Right ventricle myocardium superior (tissue), 1 donor: ENCODE measurements around the gene FBLIM1. TPM values are rescaled to one million over a fixed set of nuclear protein-coding genes. Genes with fewer than 3 reads are reported as not detected.

Experiments used
- ATAC-seq: fragments of 200-7000 bp; cut with Tn5 transposase; one replicate; pipeline ENCODE4 v1.9.1; 2020; ENCODE audit warnings: mild to moderate bottlenecking; ENCODE audit not compliant: poor library complexity
- DNase-seq: peaks from one replicate; pipeline ENCODE4 v3.0.0-alpha.2; 2020
- intact Hi-C: fragments of 100-400 bp; cut with DNase I; formaldehyde crosslinking; loops from one replicate; pipeline ENCODE4 v1.11.2; 2022
- long read RNA-seq: library from polyadenylated mRNA; unstranded; transcript quantifications from one replicate; pipeline ENCODE4 v2.0.0, GENCODE V29; 2021
- total RNA-seq: library from RNA; stranded (reverse); fragmentation: NEBNext Ultra II Directional; extraction: Animal tissue kit (Norgen Biotek cat#: 25700); gene quantifications from one replicate; pipeline ENCODE4 v1.2.1, GENCODE V29; 2021
- donor health status: DM: no; HTN: yes; CAD: no; lungs with severe emphysema.

FBLIM1 gene
- total RNA-seq = 99.1 TPM
- long read RNA-seq, transcript FBLIM1-202 (9 exons, 3,695 nt) = major isoform, 68 of 273 reads
- long read RNA-seq, partial matches to known transcripts = 121 of 273 reads
- long read RNA-seq, other reads (novel, unspliced or antisense) = 83 of 273 reads

GRCh38 chr1:15758343-15758931 lies at the start of gene FBLIM1:
TSS of gene FBLIM1 (plus strand) at chr1:15758795. CDS start at chr1:15764984, 6,189 bp downstream.
- DNase-seq (no peak), ATAC-seq (peak; percentile 49)
- intact Hi-C loops = no loop called here

- intact Hi-C loops = no loop called here
- ATAC-seq (no peak), DNase-seq (no peak)
Measured at GRCh38 chr1:15709226-15709625, 49.4 kb upstream of the FBLIM1 start.

GRCh38 chr1:15712168-15712567 lies 46.4 kb upstream of the FBLIM1 start:
- intact Hi-C loops = no loop called here
- ATAC-seq = no peak
- no peak for DNase-seq

GRCh38 chr1:15714406-15715136 lies 44.0 kb upstream of the FBLIM1 start:
- peak; percentile 83 for ATAC-seq
- DNase-seq = no peak
- intact Hi-C loops = no loop called here

- ATAC-seq (peak; percentile 21), DNase-seq (no peak)
- intact Hi-C loops = no loop called here
Measured at GRCh38 chr1:15717418-15718125, 41.0 kb upstream of the FBLIM1 start.

GRCh38 chr1:15718199-15718601 lies 40.4 kb upstream of the FBLIM1 start:
- DNase-seq (no peak), ATAC-seq (peak; percentile 37)
- intact Hi-C loops = no loop called here

GRCh38 chr1:15719381-15720120 lies 39.0 kb upstream of the FBLIM1 start:
- intact Hi-C loops = no loop called here
- ATAC-seq (no peak), DNase-seq (no peak)

GRCh38 chr1:15720861-15721260 lies 37.7 kb upstream of the FBLIM1 start:
- intact Hi-C loops = no loop called here
- ATAC-seq (peak; percentile 49), DNase-seq (no peak)

- DNase-seq (no peak), ATAC-seq (no peak)
- intact Hi-C loops = no loop called here
Measured at GRCh38 chr1:15722411-15722810, 36.2 kb upstream of the FBLIM1 start.

- ATAC-seq (no peak), DNase-seq (no peak)
- intact Hi-C loops = no loop called here
Measured at GRCh38 chr1:15722836-15723532, 35.6 kb upstream of the FBLIM1 start.

- intact Hi-C loops = no loop called here
- DNase-seq (no peak), ATAC-seq (no peak)
Measured at GRCh38 chr1:15723631-15724246, 34.9 kb upstream of the FBLIM1 start.

GRCh38 chr1:15724949-15725880 lies 33.4 kb upstream of the FBLIM1 start:
- DNase-seq (no peak), ATAC-seq (no peak)
- intact Hi-C loops = no loop called here

- intact Hi-C loops = no loop called here
- DNase-seq = no peak
- no peak for ATAC-seq
Measured at GRCh38 chr1:15726508-15726907, 32.1 kb upstream of the FBLIM1 start.

- intact Hi-C loops = no loop called here
- ATAC-seq (peak; percentile 24), DNase-seq (no peak)
Measured at GRCh38 chr1:15727021-15727420, 31.6 kb upstream of the FBLIM1 start.

- DNase-seq (no peak), ATAC-seq (no peak)
- intact Hi-C loops = no loop called here
Measured at GRCh38 chr1:15727424-15727823, 31.2 kb upstream of the FBLIM1 start.

GRCh38 chr1:15727866-15728534 lies 30.6 kb upstream of the FBLIM1 start:
- ATAC-seq (peak; percentile 51), DNase-seq (no peak)
- intact Hi-C loops = no loop called here
